ENCODE data around the gene SETD6. TPM values are rescaled to one million over a fixed set of nuclear protein-coding genes. Genes with fewer than 3 reads are reported as not detected.
A peak's percentile ranks its signal among the peaks of the same experiment; 100 is the strongest.

SETD6 gene
- total and polyA plus RNA-seq, 2 of the 8 experiments (the other 6 are each of a cell fraction or from before 2014, with no cell fraction given): 25.3 to 40.5 TPM

DNA sequence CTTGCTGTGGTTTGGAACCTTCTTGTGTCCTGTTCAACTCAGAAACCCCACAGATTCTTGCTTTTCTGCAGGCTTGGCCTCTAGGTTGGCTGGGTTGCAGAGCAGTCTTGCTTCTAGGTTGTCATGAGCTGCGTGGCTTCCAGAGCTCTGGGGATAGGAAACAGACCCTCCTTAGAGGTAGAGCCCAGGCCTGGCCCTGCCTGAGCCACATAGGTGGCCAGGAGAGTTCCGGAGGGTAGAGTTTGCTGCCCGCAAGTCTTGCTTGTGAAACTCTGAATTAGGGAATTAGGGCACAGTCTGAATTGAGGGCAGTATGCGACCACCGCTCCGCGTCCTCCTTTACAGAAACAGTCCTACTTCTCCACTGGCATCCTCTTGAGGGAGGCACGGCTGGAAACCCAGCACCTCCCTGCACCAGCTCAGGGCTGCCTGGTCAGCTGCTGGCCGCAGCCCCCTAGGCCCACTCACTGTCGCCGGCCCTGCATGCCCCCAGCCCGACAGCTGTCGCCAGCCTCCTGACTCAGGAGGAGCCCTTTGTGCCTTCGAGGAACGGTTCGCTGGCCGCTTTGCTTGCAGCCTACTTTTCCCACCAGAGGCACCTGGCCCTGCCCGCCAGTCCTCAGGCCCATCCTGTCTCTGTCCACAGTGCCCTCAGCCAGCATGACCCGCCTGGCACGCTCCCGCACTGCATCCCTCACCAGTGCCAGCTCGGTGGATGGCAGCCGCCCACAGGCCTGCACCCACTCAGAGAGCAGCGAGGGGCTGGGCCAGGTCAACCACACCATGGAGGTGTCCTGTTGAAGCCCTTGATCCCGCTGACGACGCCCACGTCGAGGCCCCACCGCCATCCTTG is 4.3 kb upstream of the SETD6 start:
- Histone ChIP-seq H4K91ac (replicated peaks; ENCODE audit: insufficient read length, low read length) (no peak overlapping the region), H2BK12ac (ENCODE audit: low read depth, low read length) (no peak overlapping the region), H3K9me3 (ENCODE audit: insufficient read depth in 2 of 2, low read depth in 1 of 2, low read length in 1 of 2) (no peaks in the 10 kb centered on the region), H2BK20ac (ENCODE audit: low read length) (no peak overlapping the region), H3K9ac (replicated peaks in 1 of 4; ENCODE audit: extremely low read depth in 1 of 4, low read depth in 3 of 4, low read length in 3 of 4) (no peak overlapping the region), H3K23me2 (ENCODE audit: low read depth, low read length) (no peaks in the 10 kb centered on the region; the same call in 1 of the 2 replicates), H3K27me3 (replicated peaks in 1 of 4; ENCODE audit: control insufficient read depth in 3 of 4, extremely low read depth in 1 of 4, insufficient read depth in 3 of 4, low read length in 3 of 4) (no peaks in the 10 kb centered on the region), H2AFZ (ENCODE audit: low read length) (no peak overlapping the region), H3K79me1 (ENCODE audit: low read depth, low read length) (no peaks in the 10 kb centered on the region; the same call in 1 of the 2 replicates), H3K4me3 (ENCODE audit: extremely low read depth in 1 of 4, insufficient read depth in 2 of 4, low read depth in 3 of 4, low read length in 4 of 4) (no peak overlapping the region), H3K18ac (ENCODE audit: extremely low read depth, low read length) (no peak overlapping the region), H3K56ac (replicated peaks; ENCODE audit: insufficient read length, low read depth, low read length) (no peak overlapping the region), H3K79me2 (ENCODE audit: control insufficient read depth in 1 of 2, insufficient read depth in 2 of 2, low read length in 2 of 2) (peaks cover 0 to 11% of the 10 kb centered on the region in 2 experiments; a peak in 2 of 4 replicates), H3K36me3 (ENCODE audit: control insufficient read depth in 2 of 4, insufficient read depth in 4 of 4, low read length in 3 of 4) (0 out of 8 replicates have a peak, but pooled peaks cover 0 to 5% (median 0%) of the 10 kb centered on the region in 4 experiments), H2BK15ac (ENCODE audit: low read length) (no peak overlapping the region), H3K4me1 (replicated peaks in 1 of 4; ENCODE audit: control insufficient read depth in 3 of 4, insufficient read depth in 4 of 4, low read length in 3 of 4) (peaks cover 0 to 6% (median under 1%) of the 10 kb centered on the region in 4 experiments; a peak in 3 of 7 replicates), H2AK5ac (ENCODE audit: low read depth, low read length) (peak overlapping the region; percentile 60; the same call in 1 of the 2 replicates), H3K4me2 (ENCODE audit: insufficient read depth in 1 of 2, low read depth in 2 of 2, low read length in 2 of 2) (no peak overlapping the region), H3K14ac (ENCODE audit: insufficient read length) (no peak overlapping the region), H3K4ac (replicated peaks; ENCODE audit: insufficient read length, low read depth, low read length) (no peak overlapping the region), H3K23ac (ENCODE audit: insufficient read length) (no peak overlapping the region), H4K20me1 (replicated peaks in 1 of 2; ENCODE audit: control insufficient read depth in 1 of 2, insufficient read depth in 2 of 2, low read length in 2 of 2) (peaks cover 4 to 6% of the 10 kb centered on the region in 2 experiments), H4K5ac (ENCODE audit: insufficient read length, low read depth, low read length) (no peak overlapping the region), H2BK5ac (ENCODE audit: low read depth, low read length) (no peak overlapping the region), H3K27ac (ENCODE audit: low read depth, low read length) (no peak overlapping the region), H4K8ac (ENCODE audit: extremely low read depth, insufficient read depth, low read length) (peak overlapping the region; percentile 36), H2BK120ac (replicated peaks; ENCODE audit: low read depth, low read length) (no peak overlapping the region)
- CTCF ChIA-PET (ENCODE audit: partially characterized antibody): interaction anchor here (0.8 to 3.1 kb wide), 15 partner anchors 9 to 310 kb away, joined by 3 to 23 read pairs (median 5); partner anchors contain the start of gene NDRG4
- WGBS, 2 experiments (ENCODE audit: extremely low coverage in 1 of 2, insufficient coverage in 1 of 2, insufficient read length in 1 of 2, insufficient replicate concordance in 2 of 2, low coverage in 1 of 2, low lambda C conversion rate in 2 of 2, missing lambda C conversion rate in 1 of 2): 92% methylated on average over 30 of the region's 30 CpGs; no CpG with 5 or more reads in 1 of the 2 experiments
- DNase-seq (ENCODE audit: low read depth in 1 of 2, low spot score in 2 of 2): peak in 1 of 2 experiments; percentile 37
- FAIRE-seq: no peak
- POLR2A ChIA-PET (ENCODE audit: partially characterized antibody): no interaction called here
- TF ChIP-seq SP1 (IDR thresholded peaks at IDR 0.05; ENCODE audit: low read depth, low read length): no peak
- TF ChIP-seq KDM5A (IDR thresholded peaks at IDR 0.05; ENCODE audit: low read length): no peak
- no peak for TF ChIP-seq SP4 (IDR thresholded peaks at IDR 0.05; ENCODE audit: low read length)
- TF ChIP-seq TBP (IDR thresholded peaks at IDR 0.05; ENCODE audit: low read depth, low read length): no peak
- TF ChIP-seq, protein P1, sequence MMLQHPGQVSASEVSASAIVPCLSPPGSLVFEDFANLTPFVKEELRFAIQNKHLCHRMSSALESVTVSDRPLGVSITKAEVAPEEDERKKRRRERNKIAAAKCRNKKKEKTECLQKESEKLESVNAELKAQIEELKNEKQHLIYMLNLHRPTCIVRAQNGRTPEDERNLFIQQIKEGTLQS (IDR thresholded peaks at IDR 0.05; ENCODE audit: insufficient read depth, low read depth, low read length): no peak
- TF ChIP-seq, protein P2, sequence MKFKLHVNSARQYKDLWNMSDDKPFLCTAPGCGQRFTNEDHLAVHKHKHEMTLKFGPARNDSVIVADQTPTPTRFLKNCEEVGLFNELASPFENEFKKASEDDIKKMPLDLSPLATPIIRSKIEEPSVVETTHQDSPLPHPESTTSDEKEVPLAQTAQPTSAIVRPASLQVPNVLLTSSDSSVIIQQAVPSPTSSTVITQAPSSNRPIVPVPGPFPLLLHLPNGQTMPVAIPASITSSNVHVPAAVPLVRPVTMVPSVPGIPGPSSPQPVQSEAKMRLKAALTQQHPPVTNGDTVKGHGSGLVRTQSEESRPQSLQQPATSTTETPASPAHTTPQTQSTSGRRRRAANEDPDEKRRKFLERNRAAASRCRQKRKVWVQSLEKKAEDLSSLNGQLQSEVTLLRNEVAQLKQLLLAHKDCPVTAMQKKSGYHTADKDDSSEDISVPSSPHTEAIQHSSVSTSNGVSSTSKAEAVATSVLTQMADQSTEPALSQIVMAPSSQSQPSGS (IDR thresholded peaks at IDR 0.05; ENCODE audit: low read length): no peak
- TF ChIP-seq GTF2F1 (IDR thresholded peaks at IDR 0.05; ENCODE audit: borderline replicate concordance, low read depth, low read length): no peak
- no peak for TF ChIP-seq CHD1 (IDR thresholded peaks at IDR 0.05; ENCODE audit: low read depth, low read length)
- no peak for TF ChIP-seq TAF1 (IDR thresholded peaks at IDR 0.05; ENCODE audit: low read depth, low read length)
- TF ChIP-seq CREB1 (IDR thresholded peaks at IDR 0.05): no peak
